Lower leg skin (tissue), 4 donors: ENCODE measurements around the gene DNER. TPM values are rescaled to one million over a fixed set of nuclear protein-coding genes. Genes with fewer than 3 reads are reported as not detected.
"Not testable (repeated sequence)": the region's sequence is repeated elsewhere in the genome, so short reads cannot be mapped to it uniquely, and the experiment has no call there.

Source experiments
- DNase-seq, 2 donors: peaks; one replicate each; pipeline ENCODE4 v3.0.0-alpha.2; 2019; ENCODE audit warnings: low spot score in 2 of 2
- H3K4me3 ChIP-seq: fragments of 200-600 bp; sonication (generic); 2 replicates; pipeline ENCODE4 v1.5.1; 2017; ENCODE audit warnings: mild to moderate bottlenecking, low read depth; ENCODE audit not compliant: poor library complexity, severe bottlenecking
- POLR2A ChIP-seq, 2 donors: fragments of 450-650 bp; IDR thresholded peaks; one replicate each; pipeline ENCODE4 v1.6.1; 2016 to 2017; ENCODE audit warnings: antibody characterized with exemption in 2 of 2, mild to moderate bottlenecking in 1 of 2, moderate library complexity in 1 of 2
- WGBS, 2 donors: methylation state at CpG; one replicate each; pipeline ENCODE4 v1.1.5; 2018; 5-methylcytosine and 5-hydroxymethylcytosine counted together
- intact Hi-C: fragments of 100-400 bp; cut with DNase I; formaldehyde crosslinking; loops from one replicate; pipeline ENCODE4 v1.15.0; 2023; ENCODE audit warnings: low total_unique reads
- total RNA-seq, 4 donors: library from RNA; depleted of rRNA; stranded (reverse); fragments of >200 nt; gene quantifications; one replicate each; pipeline ENCODE4 v1.1.0, GENCODE V29; 2016
- TF ChIP-seq, protein P1 (sequence below), 3 donors: fragments of 450-650 bp; IDR thresholded peaks; one replicate each; pipeline ENCODE4 v1.5.1; 2016; ENCODE audit warnings: antibody characterized with exemption in 3 of 3, mild to moderate bottlenecking in 3 of 3, moderate library complexity in 2 of 3

DNER gene
- total RNA-seq, 4 donors from 2014 or later: 2.8 to 20.1 (median 12.8) TPM

DNA sequence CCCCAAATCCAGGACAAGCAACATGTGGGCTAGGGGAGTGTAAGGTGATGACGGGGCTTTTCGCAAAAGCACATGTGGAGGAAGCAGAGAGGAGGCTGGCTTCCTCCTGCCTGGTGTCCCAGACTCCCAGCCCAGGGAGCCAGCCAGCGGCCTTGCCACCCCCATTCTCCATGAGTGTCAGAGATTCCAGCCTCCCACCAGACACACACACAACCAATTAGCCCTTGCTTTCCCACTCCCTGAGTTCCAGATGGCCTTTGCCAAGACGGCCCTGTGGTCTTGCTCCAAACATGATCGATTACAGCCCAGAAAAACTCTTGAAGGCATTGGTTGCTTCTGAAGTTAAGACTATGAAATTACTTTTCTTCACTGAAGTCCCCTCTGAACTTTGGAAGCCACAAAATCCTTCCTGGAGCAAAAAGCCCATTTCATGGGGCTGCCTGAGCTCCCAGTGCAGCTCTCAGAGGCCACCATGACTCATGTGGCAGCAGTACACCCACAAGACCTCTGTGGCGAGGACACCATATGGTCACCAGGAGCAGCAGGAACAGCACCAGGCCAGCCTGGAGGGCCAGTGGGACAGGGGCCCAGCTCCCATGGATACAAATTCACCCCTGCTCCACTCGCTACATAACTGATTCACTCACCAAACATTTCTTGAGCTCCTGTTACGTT is 374.1 kb downstream of the DNER start:
- TF ChIP-seq, protein P1, sequence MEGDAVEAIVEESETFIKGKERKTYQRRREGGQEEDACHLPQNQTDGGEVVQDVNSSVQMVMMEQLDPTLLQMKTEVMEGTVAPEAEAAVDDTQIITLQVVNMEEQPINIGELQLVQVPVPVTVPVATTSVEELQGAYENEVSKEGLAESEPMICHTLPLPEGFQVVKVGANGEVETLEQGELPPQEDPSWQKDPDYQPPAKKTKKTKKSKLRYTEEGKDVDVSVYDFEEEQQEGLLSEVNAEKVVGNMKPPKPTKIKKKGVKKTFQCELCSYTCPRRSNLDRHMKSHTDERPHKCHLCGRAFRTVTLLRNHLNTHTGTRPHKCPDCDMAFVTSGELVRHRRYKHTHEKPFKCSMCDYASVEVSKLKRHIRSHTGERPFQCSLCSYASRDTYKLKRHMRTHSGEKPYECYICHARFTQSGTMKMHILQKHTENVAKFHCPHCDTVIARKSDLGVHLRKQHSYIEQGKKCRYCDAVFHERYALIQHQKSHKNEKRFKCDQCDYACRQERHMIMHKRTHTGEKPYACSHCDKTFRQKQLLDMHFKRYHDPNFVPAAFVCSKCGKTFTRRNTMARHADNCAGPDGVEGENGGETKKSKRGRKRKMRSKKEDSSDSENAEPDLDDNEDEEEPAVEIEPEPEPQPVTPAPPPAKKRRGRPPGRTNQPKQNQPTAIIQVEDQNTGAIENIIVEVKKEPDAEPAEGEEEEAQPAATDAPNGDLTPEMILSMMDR (IDR thresholded peaks at IDR 0.05): no peak
- no peak for TF ChIP-seq POLR2A (IDR thresholded peaks at IDR 0.05)
- intact Hi-C loops: no loop called here
- H3K4me3 ChIP-seq: no peak overlapping the region
- no peak for DNase-seq
- WGBS, 2 donors: 67 to 88% methylated on average over 8 of the region's 8 CpGs

DNA sequence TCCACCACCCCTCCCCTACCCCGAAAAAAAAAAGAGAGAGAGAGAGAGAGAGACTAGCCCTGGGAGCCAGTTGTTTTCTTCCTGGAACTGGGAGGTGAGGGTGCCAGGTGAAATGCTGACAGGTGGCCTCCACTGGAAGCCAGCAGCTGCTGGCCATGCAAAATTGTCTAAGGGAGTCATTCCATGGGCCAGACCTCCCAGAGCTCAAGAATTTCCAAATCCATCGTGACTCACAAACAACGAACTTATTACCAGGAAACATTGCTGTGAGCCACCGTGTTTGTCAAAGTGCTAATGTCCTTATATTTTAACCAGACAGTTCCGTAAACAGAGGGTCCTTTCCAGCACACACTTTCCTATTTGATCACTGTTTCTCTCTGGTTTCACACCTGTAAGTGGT is 374.7 kb downstream of the DNER start:
- DNase-seq: no peak
- no peak overlapping the region for H3K4me3 ChIP-seq
- TF ChIP-seq, protein P1 (IDR thresholded peaks at IDR 0.05): no peak
- no peak for TF ChIP-seq POLR2A (IDR thresholded peaks at IDR 0.05)
- intact Hi-C loops: no loop called here
- 86 to 92% methylated on average over 5 of the region's 5 CpGs for WGBS, 2 donors

- intact Hi-C loops, H3K4me3 ChIP-seq, DNase-seq: not testable (repeated sequence)
- WGBS, 2 donors: 88 to 92% methylated on average over 4 of the region's 4 CpGs
Measured at GRCh38 chr2:229339171-229339570, 375.2 kb downstream of the DNER start.

GRCh38 chr2:229335877-229336346 is 378.4 kb downstream of the DNER start:
- H3K4me3 ChIP-seq: no peak overlapping the region
- intact Hi-C loops: no loop called here
- DNase-seq: no peak
- TF ChIP-seq, protein P1 (IDR thresholded peaks at IDR 0.05): no peak
- TF ChIP-seq POLR2A (IDR thresholded peaks at IDR 0.05): no peak
- WGBS, 2 donors: 42 to 68% methylated on average over 7 of the region's 7 CpGs

DNA sequence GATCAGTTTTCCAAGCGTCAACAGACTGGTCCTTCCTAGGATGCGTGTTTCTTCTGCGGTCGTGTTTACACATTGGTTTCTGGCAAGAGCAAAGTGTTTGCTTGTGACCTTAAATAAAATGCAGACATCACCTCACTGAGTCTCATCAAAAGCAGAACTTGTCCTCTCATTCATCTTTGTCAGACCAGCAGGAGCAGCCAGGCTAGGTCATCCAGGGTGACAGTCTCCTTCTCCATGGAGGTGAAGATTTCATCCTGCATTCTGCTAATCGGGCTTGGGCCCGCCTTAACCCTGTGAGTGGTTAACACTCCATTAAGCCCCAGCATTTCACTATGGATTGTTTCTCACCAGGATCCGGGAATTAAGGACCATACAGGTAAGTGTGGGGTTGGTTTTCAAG is 379.0 kb downstream of the DNER start:
- 81 to 86% methylated on average over 7 of the region's 7 CpGs for WGBS, 2 donors
- TF ChIP-seq POLR2A (IDR thresholded peaks at IDR 0.05): no peak
- TF ChIP-seq, protein P1 (IDR thresholded peaks at IDR 0.05): no peak
- intact Hi-C loops: no loop called here
- DNase-seq: no peak
- H3K4me3 ChIP-seq: no peak overlapping the region

DNA sequence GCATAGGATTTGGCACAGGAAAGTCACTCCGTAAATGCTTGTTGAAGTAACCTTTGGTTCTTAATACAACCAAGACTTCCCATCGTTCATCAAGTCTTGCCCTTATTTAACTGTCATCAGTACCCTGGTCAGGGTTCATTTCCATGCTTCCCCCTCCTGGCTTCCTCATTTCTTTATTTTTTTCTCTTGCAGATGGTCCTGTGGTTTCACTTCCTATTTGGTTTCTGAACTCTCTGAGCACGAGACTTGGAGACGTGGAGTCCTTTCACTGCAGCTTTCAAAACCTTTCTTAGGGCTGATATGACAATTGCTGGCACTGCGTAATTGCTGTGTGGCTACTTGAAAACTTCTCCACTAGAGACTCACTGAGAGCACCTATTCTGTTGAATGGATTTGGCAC is 383.4 kb downstream of the DNER start:
- no peak for DNase-seq
- TF ChIP-seq, protein P1 (IDR thresholded peaks at IDR 0.05): no peak
- WGBS, 2 donors: 40 to 65% methylated on average over 5 of the region's 5 CpGs
- intact Hi-C loops: no loop called here
- H3K4me3 ChIP-seq: no peak overlapping the region
